ENCODE data around the gene UBASH3A. TPM values are rescaled to one million over a fixed set of nuclear protein-coding genes. Genes with fewer than 3 reads are reported as not detected.

Gene UBASH3A
- polyA plus RNA-seq, 4 donors, result 0.07 to 0.10 (median 0.10) TPM; not detected in 1

Other genes starting within 250 kb of the UBASH3A start
- 10 to 100 TPM in 3 of 4 donors, 1 to 10 TPM in 1; 8.5 to 11.5 (median 10.3) TPM for gene ABCG1, start 184.8 kb upstream of the UBASH3A start, polyA plus RNA-seq (ENCODE audit: insufficient read length in 4 of 4)
- gene TFF3, start 88.5 kb upstream of the UBASH3A start, polyA plus RNA-seq (ENCODE audit: insufficient read length in 4 of 4), result 1 to 10 TPM; 3.1 to 6.2 (median 3.6) TPM
- not detected for gene TFF2, start 52.9 kb upstream of the UBASH3A start, polyA plus RNA-seq (ENCODE audit: insufficient read length in 4 of 4)
- under 1 TPM in 1 of 4 donors, not detected in 3; 0.70 TPM for gene TFF1, start 37.4 kb upstream of the UBASH3A start, polyA plus RNA-seq (ENCODE audit: insufficient read length in 4 of 4)
- 1 to 10 TPM; 2.2 to 2.6 (median 2.3) TPM for gene TMPRSS3, start 7.8 kb upstream of the UBASH3A start, polyA plus RNA-seq (ENCODE audit: insufficient read length in 4 of 4)
- 10 to 100 TPM; 10.7 to 14.1 (median 13.1) TPM for gene RSPH1, start 92.3 kb downstream of the UBASH3A start, polyA plus RNA-seq (ENCODE audit: insufficient read length in 4 of 4)
- 10 to 100 TPM in 1 of 4 donors, 1 to 10 TPM in 3; 7.8 to 10.5 (median 9.1) TPM for gene SLC37A1, start 110.0 kb downstream of the UBASH3A start, polyA plus RNA-seq (ENCODE audit: insufficient read length in 4 of 4)
- gene PDE9A, start 249.7 kb downstream of the UBASH3A start, polyA plus RNA-seq (ENCODE audit: insufficient read length in 4 of 4), result 10 to 100 TPM; 36.2 to 41.7 (median 37.7) TPM

All from right renal pelvis (tissue), 4 donors.